SU-DHL-6 (cell line): ENCODE measurements around the gene NYNRIN.

Experiments
- H2AFZ ChIP-seq: fragments of 200-600 bp; sonication (generic); 2 replicates; pipeline ENCODE4 v1.6.1; 2014; ENCODE audit warnings: low read depth, mild to moderate bottlenecking, moderate library complexity, mixed read lengths, antibody characterized with exemption, low read length; ENCODE audit not compliant: severe bottlenecking
- H3F3A ChIP-seq: fragments of 200-600 bp; shearing (Covaris generic); 2 replicates; pipeline ENCODE4 v1.6.0; 2016; ENCODE audit warnings: antibody characterized with exemption, mild to moderate bottlenecking; ENCODE audit not compliant: insufficient read depth
- H3K27ac ChIP-seq: fragments of 200-600 bp; sonication (generic); 2 replicates; pipeline ENCODE4 v1.5.1; 2016; ENCODE audit warnings: low read depth, mild to moderate bottlenecking, low read length, moderate library complexity, mixed read lengths
- H3K27me3 ChIP-seq: fragments of 200-600 bp; sonication (generic), shearing (Covaris generic); 2 replicates; pipeline ENCODE4 v1.6.0; 2014; ENCODE audit warnings: mild to moderate bottlenecking, low read length
- H3K36me3 ChIP-seq: fragments of 200-600 bp; sonication (generic); 2 replicates; pipeline ENCODE4 v1.6.1; 2014; ENCODE audit warnings: mild to moderate bottlenecking, low read length, mixed read lengths
- H3K4me2 ChIP-seq: fragments of 300-600, 200-600 bp; shearing (Covaris generic), sonication (generic); 2 replicates; pipeline ENCODE4 v1.6.0; 2014; ENCODE audit warnings: low read length, low read depth, mild to moderate bottlenecking; ENCODE audit not compliant: poor library complexity, severe bottlenecking
- H3K4me3 ChIP-seq: fragments of 200-600 bp; sonication (generic); 2 replicates; pipeline ENCODE4 v1.5.1; 2014; ENCODE audit warnings: antibody characterized with exemption, low read length, mild to moderate bottlenecking, mixed read lengths; ENCODE audit not compliant: insufficient read depth, poor library complexity, severe bottlenecking
- H3K79me2 ChIP-seq: fragments of 200-600 bp; sonication (generic); 2 replicates; pipeline ENCODE4 v1.6.1; 2014; ENCODE audit warnings: mild to moderate bottlenecking, low read length, moderate library complexity; ENCODE audit not compliant: insufficient read depth
- H3K9ac ChIP-seq: fragments of 200-600 bp; sonication (generic); 2 replicates; pipeline ENCODE4 v1.7.0; 2014; ENCODE audit warnings: mild to moderate bottlenecking, low read length
- H3K9me2 ChIP-seq: fragments of 200-600 bp; sonication (generic); replicated peaks from 2 replicates; pipeline ENCODE4 v1.6.1; 2014; ENCODE audit warnings: low read length; ENCODE audit not compliant: insufficient read depth
- H3K9me3 ChIP-seq: fragments of 200-600 bp; sonication (generic); 2 replicates; pipeline ENCODE4 v1.6.1; 2014; ENCODE audit warnings: low read length, mixed read lengths; ENCODE audit not compliant: insufficient read depth
- H4K20me1 ChIP-seq: fragments of 200-600 bp; sonication (generic); 2 replicates; pipeline ENCODE4 v1.6.1; 2014; ENCODE audit warnings: low read depth, mild to moderate bottlenecking, antibody characterized with exemption, low read length, moderate library complexity, mixed read lengths
- EZH2phosphoT487 ChIP-seq: fragments of 200-600 bp; sonication (generic), shearing (Covaris generic); conservative IDR thresholded peaks from 2 replicates; pipeline ENCODE4 v1.6.1; 2018; ENCODE audit warnings: mild to moderate bottlenecking, antibody characterized with exemption, low read length, moderate library complexity, mixed read lengths
- TF ChIP-seq, protein P1 (sequence below): fragments of 200-600 bp; sonication (generic); IDR thresholded peaks from one replicate; pipeline ENCODE4 v1.5.1; 2017; ENCODE audit warnings: antibody characterized with exemption, mild to moderate bottlenecking, low read length, moderate library complexity; ENCODE audit not compliant: insufficient read depth, poor library complexity, severe bottlenecking

NYNRIN gene

DNA sequence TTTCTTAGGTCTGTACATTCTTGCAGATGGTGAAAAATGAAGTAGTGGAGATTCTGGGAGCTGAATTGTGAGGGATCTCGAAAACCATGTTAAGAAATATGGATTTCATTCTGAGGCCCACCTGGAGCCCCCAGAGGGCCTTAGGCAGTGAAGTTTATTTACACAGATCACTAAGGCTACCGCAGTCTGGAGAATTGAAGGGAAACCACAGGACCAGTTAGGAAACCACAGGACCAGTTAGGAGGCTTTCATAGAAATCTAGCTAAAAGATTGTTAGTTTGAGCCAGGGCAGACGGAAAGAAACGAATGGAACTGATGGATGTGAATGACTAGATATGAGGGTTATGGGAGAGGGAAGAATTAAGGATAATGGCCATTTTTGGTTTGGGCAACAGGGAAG, 23.5 kb downstream of the NYNRIN start:
- H3K9ac ChIP-seq, result no peak overlapping the region
- H2AFZ ChIP-seq, result no peak overlapping the region
- H3K27ac ChIP-seq, result no peak overlapping the region
- no peaks in the 10 kb centered on the region for H3K9me3 ChIP-seq
- no peaks in the 10 kb centered on the region for H3K27me3 ChIP-seq
- H3K36me3 ChIP-seq, result no peaks in the 10 kb centered on the region
- no peaks in the 10 kb centered on the region for H4K20me1 ChIP-seq
- no peak overlapping the region for H3K4me2 ChIP-seq
- H3K4me3 ChIP-seq, result no peak overlapping the region
- TF ChIP-seq, protein P1, sequence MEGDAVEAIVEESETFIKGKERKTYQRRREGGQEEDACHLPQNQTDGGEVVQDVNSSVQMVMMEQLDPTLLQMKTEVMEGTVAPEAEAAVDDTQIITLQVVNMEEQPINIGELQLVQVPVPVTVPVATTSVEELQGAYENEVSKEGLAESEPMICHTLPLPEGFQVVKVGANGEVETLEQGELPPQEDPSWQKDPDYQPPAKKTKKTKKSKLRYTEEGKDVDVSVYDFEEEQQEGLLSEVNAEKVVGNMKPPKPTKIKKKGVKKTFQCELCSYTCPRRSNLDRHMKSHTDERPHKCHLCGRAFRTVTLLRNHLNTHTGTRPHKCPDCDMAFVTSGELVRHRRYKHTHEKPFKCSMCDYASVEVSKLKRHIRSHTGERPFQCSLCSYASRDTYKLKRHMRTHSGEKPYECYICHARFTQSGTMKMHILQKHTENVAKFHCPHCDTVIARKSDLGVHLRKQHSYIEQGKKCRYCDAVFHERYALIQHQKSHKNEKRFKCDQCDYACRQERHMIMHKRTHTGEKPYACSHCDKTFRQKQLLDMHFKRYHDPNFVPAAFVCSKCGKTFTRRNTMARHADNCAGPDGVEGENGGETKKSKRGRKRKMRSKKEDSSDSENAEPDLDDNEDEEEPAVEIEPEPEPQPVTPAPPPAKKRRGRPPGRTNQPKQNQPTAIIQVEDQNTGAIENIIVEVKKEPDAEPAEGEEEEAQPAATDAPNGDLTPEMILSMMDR, result no peak
- TF ChIP-seq EZH2phosphoT487, result no peak
- no peaks in the 10 kb centered on the region for H3F3A ChIP-seq
- no peaks in the 10 kb centered on the region for H3K79me2 ChIP-seq
- no peaks in the 10 kb centered on the region for H3K9me2 ChIP-seq

DNA sequence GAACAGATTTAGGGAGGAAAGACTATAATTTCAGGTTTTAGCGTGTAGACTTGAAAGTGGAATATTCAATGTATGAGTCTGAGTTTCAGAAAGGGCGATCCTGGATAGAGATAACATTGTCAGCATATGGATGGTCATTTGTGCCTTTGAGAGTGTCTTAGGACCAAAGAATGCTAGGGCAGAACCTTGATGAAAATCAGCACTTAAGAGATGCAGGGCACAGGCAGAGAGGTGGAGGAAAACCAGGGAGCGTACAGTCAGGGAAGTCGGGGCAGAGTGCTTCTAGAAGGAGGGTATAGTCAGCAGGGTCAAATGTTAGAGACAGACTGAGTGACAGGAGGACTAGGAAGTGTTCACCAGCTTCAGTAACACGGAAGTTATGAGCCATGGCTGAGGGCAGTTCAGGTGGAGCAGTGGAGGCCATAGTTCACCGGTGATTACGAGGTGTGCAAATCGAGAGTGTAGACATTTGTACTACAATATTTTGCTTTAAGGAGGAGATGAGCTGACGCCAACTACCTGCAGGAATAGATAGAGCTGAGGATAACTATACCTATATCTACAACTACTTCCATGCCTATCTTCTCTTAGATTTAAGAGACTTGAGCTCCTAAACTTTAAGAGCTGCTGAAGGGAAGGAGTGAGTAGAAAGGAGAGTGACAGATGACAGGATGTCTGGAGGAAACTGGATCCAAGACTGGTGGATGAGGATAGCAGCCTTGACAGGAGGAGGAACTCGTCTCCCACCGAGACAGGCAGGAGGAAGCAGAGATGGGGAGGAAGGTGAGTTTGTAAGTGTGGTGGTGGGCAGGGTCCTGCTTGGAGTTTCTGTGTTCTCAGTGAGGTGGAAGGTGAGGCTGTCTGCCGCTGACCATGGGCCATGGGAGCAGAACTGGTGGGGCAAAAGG, 24.1 kb downstream of the NYNRIN start:
- Histone ChIP-seq H3F3A (no peaks in the 10 kb centered on the region), H4K20me1 (no peaks in the 10 kb centered on the region), H3K4me3 (no peak overlapping the region), H3K9me2 (no peaks in the 10 kb centered on the region), H3K4me2 (no peak overlapping the region), H3K27me3 (no peaks in the 10 kb centered on the region), H2AFZ (no peak overlapping the region), H3K9ac (no peak overlapping the region), H3K27ac (no peak overlapping the region), H3K79me2 (no peaks in the 10 kb centered on the region), H3K36me3 (no peaks in the 10 kb centered on the region), H3K9me3 (no peaks in the 10 kb centered on the region)
- TF ChIP-seq EZH2phosphoT487, result no peak
- TF ChIP-seq, protein P1, result no peak

DNA sequence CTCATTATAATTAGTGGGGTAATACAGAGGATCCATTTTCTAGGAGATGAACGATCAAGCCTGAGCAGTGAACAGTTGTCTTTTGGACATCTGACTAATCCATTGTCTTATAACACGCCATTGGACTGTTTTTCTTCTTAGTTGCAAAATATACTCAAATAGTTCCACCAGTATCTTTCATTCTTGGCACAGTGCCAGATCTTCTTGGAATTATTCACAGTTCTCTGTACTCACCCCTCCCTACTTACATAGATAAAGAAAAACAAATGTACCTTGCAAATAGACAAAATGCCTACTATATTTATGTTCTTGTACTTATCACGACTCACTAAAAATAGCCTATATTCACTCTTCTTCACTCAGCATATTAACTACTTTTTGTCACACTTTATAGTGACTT, 26.9 kb downstream of the NYNRIN start:
- H3K79me2 ChIP-seq, result no peaks in the 10 kb centered on the region
- H3F3A ChIP-seq, result no peaks in the 10 kb centered on the region
- H3K27ac ChIP-seq, result no peak overlapping the region
- no peaks in the 10 kb centered on the region for H3K9me3 ChIP-seq
- no peak overlapping the region for H2AFZ ChIP-seq
- H4K20me1 ChIP-seq, result no peaks in the 10 kb centered on the region
- no peak overlapping the region for H3K9ac ChIP-seq
- H3K4me3 ChIP-seq, result no peak overlapping the region
- H3K27me3 ChIP-seq, result no peaks in the 10 kb centered on the region
- TF ChIP-seq, protein P1, result no peak
- no peak for TF ChIP-seq EZH2phosphoT487
- H3K9me2 ChIP-seq, result no peaks in the 10 kb centered on the region
- H3K4me2 ChIP-seq, result no peak overlapping the region
- no peaks in the 10 kb centered on the region for H3K36me3 ChIP-seq
